Thyroid gland (tissue), 4 donors: ENCODE data around the gene RSAD2. TPM values are rescaled to one million over a fixed set of nuclear protein-coding genes. Genes with fewer than 3 reads are reported as not detected.

ENCODE experiments used
- DNase-seq, 2 donors: peaks; one replicate each; pipeline ENCODE4 v3.0.0-alpha.2; 2019
- H3K27ac ChIP-seq, 3 donors: fragments of 200-600 bp; sonication (generic); 1 replicate in 2 of 3; 2 replicates in 1 of 3; pipeline ENCODE4 v1.5.1; 2016 to 2019; ENCODE audit warnings: mild to moderate bottlenecking in 1 of 3, moderate library complexity in 1 of 3
- H3K27me3 ChIP-seq: fragments of 200-600 bp; sonication (generic); one replicate; pipeline ENCODE4 v1.5.1; 2019
- H3K36me3 ChIP-seq, 2 donors: fragments of 200-600 bp; sonication (generic); one replicate each; pipeline ENCODE4 v1.5.1; 2016 to 2019
- H3K4me1 ChIP-seq, 2 donors: fragments of 200-600 bp; sonication (generic); one replicate each; pipeline ENCODE4 v1.5.1; 2017 to 2019
- H3K4me3 ChIP-seq, 3 donors: fragments of 200-600 bp; sonication (generic); replicated peaks in 1 of 3; 1 replicate in 2 of 3; 2 replicates in 1 of 3; pipeline ENCODE4 v1.5.1; 2016; ENCODE audit warnings: mild to moderate bottlenecking in 1 of 3
- H3K9me3 ChIP-seq: fragments of 200-600 bp; sonication (generic); one replicate; pipeline ENCODE4 v1.5.1; 2017
- POLR2A ChIP-seq, 2 donors: fragments of 450-650 bp; IDR thresholded peaks; one replicate each; pipeline ENCODE4 v1.6.1; 2017; ENCODE audit warnings: antibody characterized with exemption in 2 of 2, mild to moderate bottlenecking in 2 of 2, moderate library complexity in 1 of 2
- WGBS, 2 donors: methylation state at CpG; one replicate each; pipeline ENCODE4 v1.1.5; 2017; 5-methylcytosine and 5-hydroxymethylcytosine counted together
- intact Hi-C: fragments of 100-400 bp; cut with DNase I; formaldehyde crosslinking; loops from one replicate; pipeline ENCODE4 v1.15.1; 2023
- total RNA-seq, 4 donors: library from RNA; depleted of rRNA; stranded (reverse); fragments of >200 nt; gene quantifications; one replicate each; pipeline ENCODE4 v1.2.3, GENCODE V29; 2016
- TF ChIP-seq, protein P1 (sequence below), 6 experiments: fragments of 200-600 bp in 3 of 6; fragments of 450-650 bp in 3 of 6; sonication (generic) in 3 of 6; IDR thresholded peaks; one replicate each; pipeline ENCODE4 v1.5.1; 2016 to 2019; ENCODE audit warnings: antibody characterized with exemption in 6 of 6, mild to moderate bottlenecking in 2 of 6, inconsistent platforms in 1 of 6, moderate library complexity in 1 of 6

The RSAD2 gene
- total RNA-seq, 4 donors from 2014 or later, result 1.5 to 4.9 (median 2.6) TPM

DNA sequence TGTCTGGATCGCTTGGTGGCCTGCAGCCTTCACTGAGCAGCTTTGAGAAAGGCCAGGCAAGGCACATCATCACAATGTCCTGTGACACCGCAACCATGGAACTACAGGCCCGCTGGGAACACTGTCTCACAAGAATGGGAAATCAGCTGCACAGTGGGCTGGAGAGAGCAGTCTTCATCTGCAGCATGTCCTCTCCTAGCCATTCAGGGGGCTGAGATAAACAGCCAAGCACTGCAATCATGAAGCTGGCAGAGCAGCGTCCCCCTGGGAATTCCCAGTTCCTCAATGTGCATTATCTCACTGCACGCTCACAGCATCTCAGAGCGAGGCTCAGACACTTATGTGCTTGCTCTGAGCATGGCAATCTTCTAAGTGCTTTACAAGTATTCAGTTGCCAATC lies 13.8 kb upstream of the RSAD2 start:
- H3K9me3 ChIP-seq, result no peaks in the 10 kb centered on the region
- no peak for DNase-seq
- intact Hi-C loops, result no loop called here
- H3K27ac ChIP-seq, result no peak overlapping the region
- TF ChIP-seq, protein P1, sequence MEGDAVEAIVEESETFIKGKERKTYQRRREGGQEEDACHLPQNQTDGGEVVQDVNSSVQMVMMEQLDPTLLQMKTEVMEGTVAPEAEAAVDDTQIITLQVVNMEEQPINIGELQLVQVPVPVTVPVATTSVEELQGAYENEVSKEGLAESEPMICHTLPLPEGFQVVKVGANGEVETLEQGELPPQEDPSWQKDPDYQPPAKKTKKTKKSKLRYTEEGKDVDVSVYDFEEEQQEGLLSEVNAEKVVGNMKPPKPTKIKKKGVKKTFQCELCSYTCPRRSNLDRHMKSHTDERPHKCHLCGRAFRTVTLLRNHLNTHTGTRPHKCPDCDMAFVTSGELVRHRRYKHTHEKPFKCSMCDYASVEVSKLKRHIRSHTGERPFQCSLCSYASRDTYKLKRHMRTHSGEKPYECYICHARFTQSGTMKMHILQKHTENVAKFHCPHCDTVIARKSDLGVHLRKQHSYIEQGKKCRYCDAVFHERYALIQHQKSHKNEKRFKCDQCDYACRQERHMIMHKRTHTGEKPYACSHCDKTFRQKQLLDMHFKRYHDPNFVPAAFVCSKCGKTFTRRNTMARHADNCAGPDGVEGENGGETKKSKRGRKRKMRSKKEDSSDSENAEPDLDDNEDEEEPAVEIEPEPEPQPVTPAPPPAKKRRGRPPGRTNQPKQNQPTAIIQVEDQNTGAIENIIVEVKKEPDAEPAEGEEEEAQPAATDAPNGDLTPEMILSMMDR (IDR thresholded peaks at IDR 0.05), result no peak
- TF ChIP-seq POLR2A (IDR thresholded peaks at IDR 0.05), result no peak
- peaks cover 3 to 13% of the 10 kb centered on the region in 2 donors for H3K4me1 ChIP-seq
- no peak overlapping the region for H3K4me3 ChIP-seq
- H3K36me3 ChIP-seq, result peaks cover 0 to 4% of the 10 kb centered on the region in 2 donors
- 80 to 95% methylated on average over 4 to 6 of the region's 6 CpGs for WGBS, 2 donors
- no peaks in the 10 kb centered on the region for H3K27me3 ChIP-seq

GRCh38 chr2:6864231-6864754 lies 13.3 kb upstream of the RSAD2 start:
- Histone ChIP-seq H3K4me3 (no peak overlapping the region), H3K36me3 (peaks cover 0 to 4% of the 10 kb centered on the region in 2 donors), H3K9me3 (no peaks in the 10 kb centered on the region), H3K4me1 (peaks cover 3 to 13% of the 10 kb centered on the region in 2 donors), H3K27ac (no peak overlapping the region), H3K27me3 (no peaks in the 10 kb centered on the region)
- 75 to 79% methylated on average over 8 of the region's 8 CpGs for WGBS, 2 donors
- TF ChIP-seq, protein P1 (IDR thresholded peaks at IDR 0.05), result no peak
- no peak for TF ChIP-seq POLR2A (IDR thresholded peaks at IDR 0.05)
- no peak for DNase-seq
- intact Hi-C loops, result no loop called here

DNA sequence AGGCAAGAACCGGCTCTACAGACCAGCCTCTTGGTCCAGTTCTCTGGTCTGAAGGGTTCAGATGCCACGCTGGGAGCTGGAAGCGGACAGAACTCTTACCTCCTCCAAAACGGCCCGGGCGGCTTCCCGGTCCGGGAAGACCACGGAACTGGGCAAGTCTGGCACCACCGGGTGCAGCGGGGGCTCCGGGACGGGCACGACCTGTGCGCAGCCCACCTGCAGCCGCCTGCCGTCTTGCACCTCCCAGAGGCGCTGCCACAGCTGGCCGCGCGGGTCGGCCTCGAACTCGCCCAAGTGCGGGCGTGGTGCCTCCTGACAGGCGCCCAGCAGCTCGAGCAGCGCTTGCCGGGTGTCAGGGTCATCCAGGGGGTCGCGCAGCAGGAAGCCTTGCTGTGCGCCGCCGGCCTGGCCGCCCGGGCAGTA lies 12.6 kb upstream of the RSAD2 start:
- Histone ChIP-seq H3K9me3 (no peaks in the 10 kb centered on the region), H3K4me3 (peak overlapping the region; percentile 53 to 87 (median 67)), H3K27ac (peak overlapping the region in 1 of 3 donors; percentile 50), H3K36me3 (peaks cover 0 to 4% of the 10 kb centered on the region in 2 donors), H3K4me1 (peaks cover 3 to 13% of the 10 kb centered on the region in 2 donors), H3K27me3 (no peaks in the 10 kb centered on the region)
- DNase-seq, result peak in 1 of 2 donors; percentile 31
- TF ChIP-seq POLR2A (IDR thresholded peaks at IDR 0.05), result no peak
- TF ChIP-seq, protein P1 (IDR thresholded peaks at IDR 0.05), result no peak
- intact Hi-C loops, result no loop called here
- 13 to 32% methylated on average over 3 to 13 of the region's 37 CpGs for WGBS, 2 donors

DNA sequence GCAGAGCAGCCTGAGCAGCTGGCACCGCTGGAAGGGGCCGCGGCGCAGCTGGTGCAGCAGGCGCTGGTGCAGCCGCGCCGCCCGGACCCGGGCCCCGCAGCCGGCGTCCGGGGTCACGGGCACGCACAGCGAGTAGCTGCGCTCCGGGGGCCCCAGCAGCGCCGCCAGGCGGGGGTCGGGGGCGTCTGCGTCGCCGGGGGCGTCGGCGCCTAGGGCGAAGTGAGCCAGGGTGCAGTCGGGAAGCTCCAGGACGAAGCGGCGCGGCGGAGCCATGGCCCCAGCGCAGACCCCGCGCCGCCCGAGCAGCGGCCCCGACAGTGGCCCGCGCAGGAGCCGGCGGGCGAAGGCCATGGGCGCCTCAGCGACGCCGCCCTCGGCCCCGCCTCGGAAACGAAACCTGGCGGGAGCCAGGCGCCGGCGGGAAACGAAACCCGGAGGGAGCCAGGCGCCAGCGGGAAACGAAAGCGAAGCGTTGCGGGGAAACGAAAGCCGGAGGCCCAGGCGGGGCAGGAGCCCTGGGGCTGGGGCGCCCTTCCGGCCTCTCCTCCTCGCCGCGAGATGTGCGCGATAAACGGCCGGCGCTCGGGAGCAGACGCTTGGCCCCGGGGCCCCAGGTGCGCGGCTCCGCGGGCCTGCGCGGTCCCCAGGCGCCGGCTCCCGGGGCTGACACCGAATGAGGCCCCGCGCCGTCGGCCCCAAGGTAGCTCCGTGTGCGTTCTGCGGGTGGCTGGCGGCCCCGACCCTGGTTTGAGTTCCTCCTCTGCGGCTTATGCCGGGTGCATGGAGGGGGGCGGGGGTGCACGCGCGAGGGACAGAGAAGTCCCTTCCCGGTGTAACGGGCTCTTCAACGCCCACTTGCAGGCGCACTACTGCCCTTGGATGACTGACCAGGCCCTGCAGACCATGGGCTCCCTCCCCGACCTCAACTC lies 12.0 kb upstream of the RSAD2 start, which contains the start of gene CMPK2:
Gene CMPK2 (minus strand): TSS at position 562 of the 929 bp plus-strand sequence. CDS start 211 bp downstream, at position 351.
- no peaks in the 10 kb centered on the region for H3K27me3 ChIP-seq
- H3K4me1 ChIP-seq, result peaks cover 3 to 13% of the 10 kb centered on the region in 2 donors
- WGBS, 2 donors, result 0 to 10% methylated on average over 2 to 19 of the region's 115 CpGs
- DNase-seq, result peak; percentile 52 to 60
- peak in 1 of 2 donors; percentile 44 for TF ChIP-seq POLR2A (IDR thresholded peaks at IDR 0.05)
- TF ChIP-seq, protein P1 (IDR thresholded peaks at IDR 0.05), result peak in 1 of 6 experiments; percentile 30
- peak within 1 kb of the TSS; percentile 53 to 87 (median 67) for H3K4me3 ChIP-seq
- intact Hi-C loops, result no loop called here
- no peaks in the 10 kb centered on the region for H3K9me3 ChIP-seq
- H3K36me3 ChIP-seq, result peaks cover 0 to 1% of the 10 kb centered on the region in 2 donors
- peak within 1 kb of the TSS; percentile 41 to 72 (median 50) for H3K27ac ChIP-seq
